Stimulated activated naive B cell treated with anti-CD40 and anti-IgM and Interleukin-4, amounts not matched to agents 10 μg/mL and 1 μg/mL and 100 μg/mL, for 72 hours (primary cell): ENCODE data around the gene NEU2.

ENCODE experiments used
- ATAC-seq, 2 donors: fragments of 150-1000 bp; cut with Tn5 transposase; replicated peaks; 2 replicates each; pipeline ENCODE4 v1.10.0; 2021; ENCODE audit warnings: moderate library complexity in 1 of 2
- DNase-seq: peaks from one replicate; pipeline ENCODE4 v3.0.0; 2021
- H3K27ac Mint-ChIP-seq: one replicate; pipeline ENCODE4 v1.8.0; 2022; ENCODE audit warnings: mild to moderate bottlenecking, mixed read lengths
- H3K27me3 Mint-ChIP-seq, 2 donors: one replicate each; pipeline ENCODE4 v1.8.0; 2022; ENCODE audit warnings: mixed read lengths in 2 of 2
- H3K36me3 Mint-ChIP-seq, 2 donors: one replicate each; pipeline ENCODE4 v1.8.0; 2022; ENCODE audit warnings: mixed read lengths in 2 of 2, mild to moderate bottlenecking in 1 of 2
- H3K4me1 Mint-ChIP-seq, 2 donors: one replicate each; pipeline ENCODE4 v1.8.0; 2022; ENCODE audit warnings: mixed read lengths in 2 of 2, mild to moderate bottlenecking in 1 of 2
- H3K4me3 Mint-ChIP-seq, 2 donors: one replicate each; pipeline ENCODE4 v1.8.0; 2022; ENCODE audit warnings: mild to moderate bottlenecking in 2 of 2, mixed read lengths in 2 of 2, moderate library complexity in 1 of 2
- H3K9me3 Mint-ChIP-seq, 2 donors: one replicate each; pipeline ENCODE4 v1.8.0; 2022; ENCODE audit warnings: mixed read lengths in 2 of 2, mild to moderate bottlenecking in 1 of 2

Gene NEU2

GRCh38 chr2:233002829-233003657 is 29.4 kb upstream of the NEU2 start:
- peaks cover 0 to 3% of the 10 kb centered on the region in 2 donors for H3K36me3 Mint-ChIP-seq
- ATAC-seq (no peak), DNase-seq (no peak)
- peaks cover 14 to 37% of the 10 kb centered on the region in 2 donors for H3K27me3 Mint-ChIP-seq
- peaks cover 0 to 2% of the 10 kb centered on the region in 2 donors for H3K9me3 Mint-ChIP-seq
- no peak overlapping the region for H3K27ac Mint-ChIP-seq
- no peak overlapping the region for H3K4me3 Mint-ChIP-seq
- peaks cover 0 to 1% of the 10 kb centered on the region in 2 donors for H3K4me1 Mint-ChIP-seq

- peak overlapping the region; percentile 63 for H3K27ac Mint-ChIP-seq
- H3K36me3 Mint-ChIP-seq = peaks cover 0 to 3% of the 10 kb centered on the region in 2 donors
- DNase-seq (no peak), ATAC-seq (no peak)
- peaks cover 0 to 1% of the 10 kb centered on the region in 2 donors for H3K4me1 Mint-ChIP-seq
- peaks cover 0 to 2% of the 10 kb centered on the region in 2 donors for H3K9me3 Mint-ChIP-seq
- no peak overlapping the region for H3K4me3 Mint-ChIP-seq
- H3K27me3 Mint-ChIP-seq = peaks cover 14 to 41% of the 10 kb centered on the region in 2 donors
These were observed 28.6 kb upstream of the NEU2 start for GRCh38 chr2:233003658-233004555.

- Mint-ChIP-seq H3K36me3 (peaks cover 0 to 3% of the 10 kb centered on the region in 2 donors), H3K27me3 (peaks cover 14 to 35% of the 10 kb centered on the region in 2 donors), H3K9me3 (peaks cover 0 to 2% of the 10 kb centered on the region in 2 donors), H3K27ac (no peak overlapping the region), H3K4me3 (no peak overlapping the region), H3K4me1 (peaks cover 0 to 1% of the 10 kb centered on the region in 2 donors)
- no peak for ATAC-seq
- no peak for DNase-seq
These were observed 27.4 kb upstream of the NEU2 start for GRCh38 chr2:233005096-233005495.

GRCh38 chr2:233006648-233007047 is 25.8 kb upstream of the NEU2 start:
- no peak overlapping the region for H3K27ac Mint-ChIP-seq

GRCh38 chr2:233007270-233007669 is 25.2 kb upstream of the NEU2 start:
- Mint-ChIP-seq H3K27ac (no peak overlapping the region), H3K36me3 (peaks cover 0 to 2% of the 10 kb centered on the region in 2 donors), H3K9me3 (no peaks in the 10 kb centered on the region), H3K27me3 (peaks cover 18 to 39% of the 10 kb centered on the region in 2 donors), H3K4me1 (peaks cover 12 to 14% of the 10 kb centered on the region in 2 donors), H3K4me3 (no peak overlapping the region)
- no peak for ATAC-seq
- no peak for DNase-seq

More at GRCh38 chr2:233006648-233007047, 25.8 kb upstream of the NEU2 start:
- Mint-ChIP-seq H3K4me3 (no peak overlapping the region), H3K9me3 (no peaks in the 10 kb centered on the region), H3K27me3 (peaks cover 18 to 37% of the 10 kb centered on the region in 2 donors), H3K36me3 (peaks cover 0 to 2% of the 10 kb centered on the region in 2 donors), H3K4me1 (peaks cover 6 to 7% of the 10 kb centered on the region in 2 donors)
- DNase-seq (no peak), ATAC-seq (no peak)

- no peak overlapping the region for H3K4me3 Mint-ChIP-seq
- no peak for DNase-seq
- H3K27me3 Mint-ChIP-seq = peaks cover 18 to 39% of the 10 kb centered on the region in 2 donors
- H3K27ac Mint-ChIP-seq = no peak overlapping the region
- peaks cover 0 to 2% of the 10 kb centered on the region in 2 donors for H3K36me3 Mint-ChIP-seq
- H3K9me3 Mint-ChIP-seq = no peaks in the 10 kb centered on the region
- peaks cover 12 to 18% of the 10 kb centered on the region in 2 donors for H3K4me1 Mint-ChIP-seq
- no peak for ATAC-seq
These were observed 24.7 kb upstream of the NEU2 start for GRCh38 chr2:233007739-233008138.

GRCh38 chr2:233009661-233010060 is 22.8 kb upstream of the NEU2 start:
- H3K27me3 Mint-ChIP-seq = peaks cover 18 to 34% of the 10 kb centered on the region in 2 donors

GRCh38 chr2:233010569-233011267 is 21.8 kb upstream of the NEU2 start:
- Mint-ChIP-seq H3K4me3 (no peak overlapping the region), H3K27me3 (peaks cover 17 to 34% of the 10 kb centered on the region in 2 donors), H3K4me1 (peaks cover 12 to 18% of the 10 kb centered on the region in 2 donors), H3K27ac (peak overlapping the region; percentile 60), H3K9me3 (peaks cover 7 to 10% of the 10 kb centered on the region in 2 donors), H3K36me3 (peaks cover 2 to 5% of the 10 kb centered on the region in 2 donors)
- ATAC-seq (no peak), DNase-seq (no peak)

More at GRCh38 chr2:233009661-233010060, 22.8 kb upstream of the NEU2 start:
- no peak for ATAC-seq
- H3K4me1 Mint-ChIP-seq = peaks cover 10 to 18% of the 10 kb centered on the region in 2 donors
- no peak for DNase-seq
- H3K9me3 Mint-ChIP-seq = peaks cover 0 to under 1% of the 10 kb centered on the region in 2 donors
- no peak overlapping the region for H3K4me3 Mint-ChIP-seq
- H3K36me3 Mint-ChIP-seq = peaks cover 0 to 2% of the 10 kb centered on the region in 2 donors
- no peak overlapping the region for H3K27ac Mint-ChIP-seq

GRCh38 chr2:233011268-233011650 is 21.2 kb upstream of the NEU2 start:
- DNase-seq = no peak
- Mint-ChIP-seq H3K4me3 (no peak overlapping the region), H3K4me1 (peaks cover 12 to 18% of the 10 kb centered on the region in 2 donors), H3K36me3 (peaks cover 2 to 5% of the 10 kb centered on the region in 2 donors), H3K27ac (peak overlapping the region; percentile 60), H3K9me3 (peaks cover 7 to 10% of the 10 kb centered on the region in 2 donors), H3K27me3 (peaks cover 17 to 28% of the 10 kb centered on the region in 2 donors)
- no peak for ATAC-seq

GRCh38 chr2:233011702-233012131 is 20.8 kb upstream of the NEU2 start:
- H3K36me3 Mint-ChIP-seq = peaks cover 2 to 5% of the 10 kb centered on the region in 2 donors

GRCh38 chr2:233012301-233012971 is 20.0 kb upstream of the NEU2 start:
- ATAC-seq = peak; percentile 16 to 35
- Mint-ChIP-seq H3K36me3 (peaks cover 2 to 5% of the 10 kb centered on the region in 2 donors), H3K27ac (no peak overlapping the region), H3K4me3 (no peak overlapping the region), H3K9me3 (peaks cover 7 to 10% of the 10 kb centered on the region in 2 donors), H3K27me3 (peaks cover 17 to 22% of the 10 kb centered on the region in 2 donors), H3K4me1 (peaks cover 12 to 18% of the 10 kb centered on the region in 2 donors)
- no peak for DNase-seq

More at GRCh38 chr2:233011702-233012131, 20.8 kb upstream of the NEU2 start:
- H3K4me1 Mint-ChIP-seq = peaks cover 12 to 18% of the 10 kb centered on the region in 2 donors
- ATAC-seq = peak; percentile 49 to 75
- H3K27ac Mint-ChIP-seq = peak overlapping the region; percentile 60
- no peak overlapping the region for H3K4me3 Mint-ChIP-seq
- H3K27me3 Mint-ChIP-seq = peaks cover 17 to 24% of the 10 kb centered on the region in 2 donors
- DNase-seq = peak; percentile 15
- H3K9me3 Mint-ChIP-seq = peaks cover 7 to 10% of the 10 kb centered on the region in 2 donors

- ATAC-seq = no peak
- Mint-ChIP-seq H3K36me3 (peaks cover 2 to 5% of the 10 kb centered on the region in 2 donors), H3K4me1 (peaks cover 12 to 18% of the 10 kb centered on the region in 2 donors), H3K27me3 (peaks cover 17 to 20% of the 10 kb centered on the region in 2 donors), H3K4me3 (no peak within 1 kb of the TSS), H3K27ac (no peak within 1 kb of the TSS), H3K9me3 (peaks cover 7 to 10% of the 10 kb centered on the region in 2 donors)
- no peak for DNase-seq
These were observed 19.4 kb upstream of the NEU2 start, which contains the start of gene NGEF for GRCh38 chr2:233013027-233013461. Gene NGEF, minus strand, starts transcription at chr2:233013256. Its CDS starts 38,366 bp downstream, at chr2:232974890.

- peaks cover 17% of the 10 kb centered on the region in 2 donors for H3K27me3 Mint-ChIP-seq
- H3K9me3 Mint-ChIP-seq = peaks cover 7 to 10% of the 10 kb centered on the region in 2 donors
- H3K4me3 Mint-ChIP-seq = no peak overlapping the region
- H3K4me1 Mint-ChIP-seq = peaks cover 12 to 18% of the 10 kb centered on the region in 2 donors
- peaks cover 2 to 5% of the 10 kb centered on the region in 2 donors for H3K36me3 Mint-ChIP-seq
- ATAC-seq (no peak), DNase-seq (no peak)
- no peak overlapping the region for H3K27ac Mint-ChIP-seq
These were observed 18.8 kb upstream of the NEU2 start for GRCh38 chr2:233013650-233014049.
